Upper lobe of right lung (tissue), 1 donor: ENCODE data around the gene TMEM150B. TPM values are rescaled to one million over a fixed set of nuclear protein-coding genes. Genes with fewer than 3 reads are reported as not detected.

Experiments
- ATAC-seq: fragments of 200-7000 bp; cut with Tn5 transposase; one replicate; pipeline ENCODE4 v1.9.1; 2020; ENCODE audit warnings: mild to moderate bottlenecking, moderate library complexity
- DNase-seq: peaks from one replicate; pipeline ENCODE4 v3.0.0-alpha.2; 2020
- H3K27ac ChIP-seq: fragments of 200-600 bp; one replicate; pipeline ENCODE4 v1.8.0; 2022
- H3K27me3 ChIP-seq: fragments of 200-600 bp; one replicate; pipeline ENCODE4 v1.8.0; 2022; ENCODE audit warnings: mild to moderate bottlenecking
- H3K36me3 ChIP-seq: fragments of 200-600 bp; one replicate; pipeline ENCODE4 v1.8.0; 2022
- H3K4me1 ChIP-seq: fragments of 200-600 bp; one replicate; pipeline ENCODE4 v1.8.0; 2022
- H3K4me3 ChIP-seq: fragments of 200-600 bp; one replicate; pipeline ENCODE4 v1.8.0; 2022; ENCODE audit warnings: mild to moderate bottlenecking
- H3K9me3 ChIP-seq: fragments of 200-600 bp; one replicate; pipeline ENCODE4 v1.8.0; 2022
- intact Hi-C: fragments of 100-400 bp; cut with DNase I; formaldehyde crosslinking; loops from one replicate; pipeline ENCODE4 v1.11.0; 2022
- total RNA-seq: library from RNA; stranded (reverse); fragmentation: NEBNext Ultra II Directional; extraction: Animal tissue kit (Norgen Biotek cat#: 25700); gene quantifications from one replicate; pipeline ENCODE4 v1.2.1, GENCODE V29; 2021
- TF ChIP-seq, protein P1 (sequence below): fragments of 200-600 bp; IDR thresholded peaks from one replicate; pipeline ENCODE4 v1.8.0; 2022; ENCODE audit warnings: antibody characterized with exemption
- donor health status: DM: no; HTN: yes; CAD: no; lungs with severe emphysema.

TMEM150B gene
- total RNA-seq, 1 donor from 2014 or later: 23.9 TPM

DNA sequence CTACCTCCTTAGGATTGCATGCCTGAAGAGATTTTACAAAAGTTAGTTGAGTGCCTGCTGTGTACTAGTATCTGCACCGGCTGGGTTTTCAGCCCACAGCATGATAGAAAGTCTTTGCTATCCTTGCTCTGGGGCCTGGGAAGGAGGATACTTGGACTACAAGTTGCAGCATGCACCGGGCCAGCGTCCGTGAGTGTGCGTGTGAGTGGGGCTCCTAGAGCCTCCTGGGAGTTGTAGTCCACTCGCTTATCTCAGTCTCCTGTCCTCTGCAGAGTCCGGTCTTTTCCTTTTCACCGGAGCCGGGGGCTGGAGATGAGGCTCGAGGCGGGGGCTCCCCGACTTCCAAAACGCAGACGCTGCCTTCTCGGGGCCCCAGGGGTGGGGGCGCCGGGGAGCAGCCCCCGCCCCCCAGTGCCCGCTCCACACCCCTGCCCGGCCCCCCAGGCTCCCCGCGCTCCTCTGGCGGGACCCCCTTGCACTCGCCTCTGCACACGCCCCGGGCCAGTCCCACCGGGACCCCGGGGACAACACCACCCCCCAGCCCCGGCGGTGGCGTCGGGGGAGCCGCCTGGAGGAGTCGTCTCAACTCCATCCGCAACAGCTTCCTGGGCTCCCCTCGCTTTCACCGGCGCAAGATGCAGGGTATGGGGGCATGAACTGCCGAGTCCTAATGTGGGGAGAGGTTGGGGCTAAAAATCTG lies 20.7 kb downstream of the TMEM150B start:
- no peak for DNase-seq

DNA sequence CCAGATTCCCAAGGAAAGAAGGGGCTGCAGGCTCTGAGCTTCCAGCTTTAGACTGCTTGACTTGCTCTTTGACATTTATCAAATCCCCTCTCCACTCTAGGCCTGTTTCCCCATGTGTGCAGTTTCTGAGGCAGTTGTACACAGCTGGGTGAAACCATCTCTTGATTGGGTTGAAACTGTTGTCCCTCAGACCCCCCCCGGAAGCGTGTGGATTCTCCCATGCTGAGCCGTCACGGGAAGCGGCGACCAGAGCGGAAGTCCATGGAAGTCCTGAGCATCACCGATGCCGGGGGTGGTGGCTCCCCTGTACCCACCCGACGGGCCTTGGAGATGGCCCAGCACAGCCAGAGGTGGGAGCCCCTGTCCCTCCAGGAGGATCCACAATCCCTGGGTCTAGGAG lies 21.7 kb downstream of the TMEM150B start:
- no peaks in the 10 kb centered on the region for H3K27me3 ChIP-seq
- TF ChIP-seq, protein P1, sequence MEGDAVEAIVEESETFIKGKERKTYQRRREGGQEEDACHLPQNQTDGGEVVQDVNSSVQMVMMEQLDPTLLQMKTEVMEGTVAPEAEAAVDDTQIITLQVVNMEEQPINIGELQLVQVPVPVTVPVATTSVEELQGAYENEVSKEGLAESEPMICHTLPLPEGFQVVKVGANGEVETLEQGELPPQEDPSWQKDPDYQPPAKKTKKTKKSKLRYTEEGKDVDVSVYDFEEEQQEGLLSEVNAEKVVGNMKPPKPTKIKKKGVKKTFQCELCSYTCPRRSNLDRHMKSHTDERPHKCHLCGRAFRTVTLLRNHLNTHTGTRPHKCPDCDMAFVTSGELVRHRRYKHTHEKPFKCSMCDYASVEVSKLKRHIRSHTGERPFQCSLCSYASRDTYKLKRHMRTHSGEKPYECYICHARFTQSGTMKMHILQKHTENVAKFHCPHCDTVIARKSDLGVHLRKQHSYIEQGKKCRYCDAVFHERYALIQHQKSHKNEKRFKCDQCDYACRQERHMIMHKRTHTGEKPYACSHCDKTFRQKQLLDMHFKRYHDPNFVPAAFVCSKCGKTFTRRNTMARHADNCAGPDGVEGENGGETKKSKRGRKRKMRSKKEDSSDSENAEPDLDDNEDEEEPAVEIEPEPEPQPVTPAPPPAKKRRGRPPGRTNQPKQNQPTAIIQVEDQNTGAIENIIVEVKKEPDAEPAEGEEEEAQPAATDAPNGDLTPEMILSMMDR: no peak
- H3K9me3 ChIP-seq: no peaks in the 10 kb centered on the region
- peaks cover 7% of the 10 kb centered on the region for H3K4me1 ChIP-seq
- intact Hi-C loops: no loop called here
- H3K36me3 ChIP-seq: no peaks in the 10 kb centered on the region
- DNase-seq (no peak), ATAC-seq (no peak)
- H3K4me3 ChIP-seq: no peak overlapping the region
- no peak overlapping the region for H3K27ac ChIP-seq

More for the DNA sequence above, 20.7 kb downstream of the TMEM150B start:
- H3K9me3 ChIP-seq: no peaks in the 10 kb centered on the region
- peak; percentile 12 for ATAC-seq
- H3K4me3 ChIP-seq: no peak overlapping the region
- H3K27me3 ChIP-seq: no peaks in the 10 kb centered on the region
- TF ChIP-seq, protein P1: no peak
- H3K4me1 ChIP-seq: peaks cover 7% of the 10 kb centered on the region
- intact Hi-C loops: no loop called here
- H3K27ac ChIP-seq: no peak overlapping the region
- H3K36me3 ChIP-seq: no peaks in the 10 kb centered on the region

DNA sequence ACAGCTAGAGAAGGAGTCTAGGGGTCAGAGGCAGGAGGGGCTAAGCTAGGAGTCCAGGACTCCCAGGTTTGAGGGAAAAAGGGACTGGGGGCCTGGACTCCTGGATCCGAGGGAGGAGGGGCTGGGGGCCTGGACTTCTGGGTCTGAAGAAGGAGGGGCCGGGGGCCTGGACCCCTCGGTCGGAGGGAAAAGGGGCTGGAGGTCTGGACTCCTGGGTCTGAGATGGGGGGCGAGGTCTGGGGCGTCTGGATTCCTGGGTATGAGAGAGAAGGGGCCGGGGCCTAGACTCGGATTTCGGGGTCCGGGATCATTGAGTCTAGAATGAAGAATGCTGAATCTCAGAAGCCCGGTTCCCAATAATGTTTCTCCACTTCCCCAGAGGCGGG lies 22.8 kb downstream of the TMEM150B start:
- TF ChIP-seq, protein P1: no peak
- no peaks in the 10 kb centered on the region for H3K27me3 ChIP-seq
- no peaks in the 10 kb centered on the region for H3K9me3 ChIP-seq
- peaks cover 7% of the 10 kb centered on the region for H3K4me1 ChIP-seq
- no peaks in the 10 kb centered on the region for H3K36me3 ChIP-seq
- DNase-seq (no peak), ATAC-seq (no peak)
- no peak overlapping the region for H3K4me3 ChIP-seq
- no peak overlapping the region for H3K27ac ChIP-seq
- intact Hi-C loops: no loop called here

DNA sequence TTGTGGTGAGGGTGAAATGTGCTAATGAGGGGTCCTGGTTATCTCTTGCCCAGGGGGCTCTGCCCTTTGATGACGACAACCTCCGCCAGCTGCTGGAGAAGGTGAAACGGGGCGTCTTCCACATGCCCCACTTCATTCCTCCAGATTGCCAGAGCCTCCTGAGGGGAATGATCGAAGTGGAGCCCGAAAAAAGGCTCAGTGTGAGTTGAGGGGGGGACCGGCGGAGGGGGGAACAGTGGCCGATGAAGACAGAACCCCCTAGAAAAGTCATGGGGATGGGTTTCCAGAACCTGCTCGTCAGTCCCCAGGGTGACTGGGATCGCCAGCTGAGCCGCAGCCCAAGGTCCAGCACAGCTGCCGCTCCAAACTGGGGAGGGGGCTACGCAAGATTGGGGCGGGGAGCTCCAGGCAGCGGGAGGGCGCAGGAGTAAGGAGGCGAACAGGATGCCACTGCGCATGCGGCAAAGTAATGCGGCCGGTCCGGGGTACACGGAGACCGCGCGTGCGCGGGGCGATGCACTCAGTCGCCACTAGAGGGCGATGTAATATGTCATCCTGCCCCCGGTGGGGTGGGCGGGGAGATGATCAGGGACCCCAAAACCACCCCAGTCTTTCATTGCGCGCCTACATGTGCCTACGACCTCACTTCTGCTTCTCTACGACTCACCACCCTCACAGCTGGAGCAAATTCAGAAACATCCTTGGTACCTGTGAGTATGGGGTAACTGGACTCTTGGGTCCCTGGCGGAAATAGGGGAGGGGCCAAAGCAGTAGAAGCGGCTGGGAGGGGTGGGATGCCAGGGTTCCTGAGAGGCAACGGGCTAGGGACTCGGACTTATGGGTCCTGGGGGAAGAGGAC lies 23.5 kb downstream of the TMEM150B start:
- intact Hi-C loops: no loop called here
- ATAC-seq: peak; percentile 95
- peaks cover 7% of the 10 kb centered on the region for H3K4me1 ChIP-seq
- H3K4me3 ChIP-seq: peak overlapping the region; percentile 32
- DNase-seq: peak; percentile 94
- TF ChIP-seq, protein P1: peak; percentile 99
- no peaks in the 10 kb centered on the region for H3K36me3 ChIP-seq
- no peak overlapping the region for H3K27ac ChIP-seq
- no peaks in the 10 kb centered on the region for H3K27me3 ChIP-seq
- no peaks in the 10 kb centered on the region for H3K9me3 ChIP-seq

DNA sequence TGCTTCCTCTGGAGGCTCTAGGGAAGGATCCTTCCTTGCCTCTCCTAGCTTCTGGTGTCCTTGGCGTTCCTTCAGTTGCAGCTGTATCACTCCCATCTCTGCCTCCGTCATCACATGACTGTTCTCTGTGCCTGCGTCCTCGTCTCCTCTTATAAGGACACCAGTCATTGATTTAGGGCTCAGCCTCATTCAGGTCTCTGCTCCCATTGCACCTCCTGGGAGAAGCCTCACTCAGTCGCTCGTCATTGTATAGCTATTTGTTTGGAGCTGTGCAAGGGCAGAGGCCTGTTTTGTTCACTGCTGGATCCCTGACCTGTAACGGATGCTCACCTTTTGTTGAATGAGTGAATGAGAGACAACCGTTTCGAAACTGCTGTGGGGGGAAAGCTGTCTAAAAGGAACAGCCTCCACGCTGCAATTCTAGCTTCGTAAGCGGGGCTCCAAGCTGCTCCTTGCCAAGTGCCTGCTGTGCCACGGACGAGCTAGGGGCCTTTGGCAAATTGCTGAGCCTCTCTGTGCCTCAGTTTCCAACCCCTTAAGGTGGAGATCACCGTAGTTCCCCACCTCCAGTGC lies 24.2 kb downstream of the TMEM150B start:
- ATAC-seq (no peak), DNase-seq (no peak)
- intact Hi-C loops: no loop called here
- Histone ChIP-seq H3K27ac (no peak overlapping the region), H3K27me3 (no peaks in the 10 kb centered on the region), H3K9me3 (no peaks in the 10 kb centered on the region), H3K36me3 (no peaks in the 10 kb centered on the region), H3K4me1 (peaks cover 7% of the 10 kb centered on the region), H3K4me3 (no peak overlapping the region)
- TF ChIP-seq, protein P1: no peak
